GM18907 (cell line): Measurements from ENCODE around the gene CNKSR3.
"Not testable (repeated sequence)": the region's sequence is repeated elsewhere in the genome, so short reads cannot be mapped to it uniquely, and the experiment has no call there.

ENCODE experiments used
- ATAC-seq: cut with Tn5 transposase; IDR thresholded peaks from one replicate; pipeline ENCODE4 v1.9.1; 2021; ENCODE audit warnings: mild to moderate bottlenecking, moderate library complexity; ENCODE audit not compliant: unreplicated experiment

Gene CNKSR3

DNA sequence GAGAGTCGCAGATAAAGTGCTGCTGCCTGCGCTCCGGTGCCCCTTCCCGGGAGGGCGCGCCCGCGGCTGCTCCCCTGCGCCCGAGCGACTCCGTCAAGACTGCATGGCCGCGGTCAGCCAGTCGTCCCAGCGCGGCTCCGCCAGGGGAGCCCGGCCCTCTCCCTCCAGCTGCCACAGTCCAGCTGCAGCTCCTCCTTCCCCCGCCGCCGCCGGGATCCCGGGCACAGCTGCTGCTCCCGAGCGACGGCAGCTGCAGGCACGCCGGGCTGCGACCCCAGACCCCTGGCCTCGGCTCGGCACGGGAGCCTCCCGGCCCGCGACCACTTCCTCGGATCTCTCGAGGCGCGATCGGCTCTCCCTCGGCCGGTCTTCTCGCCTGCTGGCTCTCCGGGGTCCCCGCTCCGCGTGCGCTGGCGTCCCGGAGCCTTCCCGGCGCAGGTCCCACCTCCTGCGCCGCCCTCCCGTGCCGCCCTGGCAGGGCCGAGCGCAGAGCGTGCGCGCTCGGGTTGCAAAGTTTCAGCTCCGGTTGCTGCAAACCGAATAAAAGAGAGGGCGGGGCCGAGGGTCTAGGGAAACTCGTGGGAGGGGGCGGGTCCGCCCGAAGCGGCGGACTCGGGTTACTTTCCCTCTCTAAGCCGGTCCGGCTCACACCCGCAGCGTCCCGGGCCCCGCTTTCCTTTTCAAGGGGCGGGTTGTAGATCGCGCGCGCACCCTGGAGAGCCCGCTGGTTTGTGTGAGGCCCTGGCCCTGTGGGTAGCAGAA, at the start of gene CNKSR3:
TSS of gene CNKSR3 (minus strand) at position 542 of the 762 bp plus-strand sequence. CDS start 571 bp downstream, outside the sequence.
- ATAC-seq, result peak; percentile 83

DNA sequence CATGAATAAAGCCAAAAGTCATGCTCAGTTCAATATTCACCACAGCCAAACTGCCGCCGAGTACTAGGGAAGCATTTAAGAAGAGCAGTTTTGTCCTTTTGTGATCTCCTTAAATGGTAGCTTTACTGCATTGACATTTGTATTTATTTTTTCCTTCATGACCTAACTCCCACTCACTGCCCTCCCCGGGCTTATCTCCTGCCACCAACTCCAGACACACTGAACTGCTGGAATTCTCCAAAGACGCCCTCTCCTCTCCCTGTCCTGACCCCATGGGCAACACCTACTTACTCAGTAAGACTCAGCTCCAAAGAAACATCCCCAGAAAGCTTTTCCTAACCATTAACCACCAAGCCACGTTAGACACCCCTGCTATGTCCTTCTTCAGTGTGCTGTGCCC, 48.5 kb upstream of the CNKSR3 start:
- ATAC-seq, result no peak

DNA sequence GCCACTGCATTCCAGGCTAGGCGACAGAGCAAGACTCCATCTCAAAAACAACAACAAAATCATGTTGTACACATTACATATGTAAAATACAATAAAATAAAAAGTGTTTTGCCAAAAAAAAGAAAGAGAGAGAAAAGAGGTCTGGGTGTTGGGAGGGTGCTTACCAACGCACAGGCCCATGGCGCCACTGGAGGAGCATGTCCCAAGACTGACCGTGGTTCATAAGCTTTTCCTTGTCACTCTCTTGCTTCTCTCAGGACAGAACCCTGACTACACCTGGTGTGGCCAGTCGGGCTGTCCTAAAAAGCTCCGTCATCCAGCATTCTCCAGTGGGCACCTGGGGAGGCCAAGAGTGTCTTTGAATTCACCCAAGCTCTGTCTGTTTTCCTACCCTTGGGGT, 48.0 kb upstream of the CNKSR3 start:
- no peak for ATAC-seq

DNA sequence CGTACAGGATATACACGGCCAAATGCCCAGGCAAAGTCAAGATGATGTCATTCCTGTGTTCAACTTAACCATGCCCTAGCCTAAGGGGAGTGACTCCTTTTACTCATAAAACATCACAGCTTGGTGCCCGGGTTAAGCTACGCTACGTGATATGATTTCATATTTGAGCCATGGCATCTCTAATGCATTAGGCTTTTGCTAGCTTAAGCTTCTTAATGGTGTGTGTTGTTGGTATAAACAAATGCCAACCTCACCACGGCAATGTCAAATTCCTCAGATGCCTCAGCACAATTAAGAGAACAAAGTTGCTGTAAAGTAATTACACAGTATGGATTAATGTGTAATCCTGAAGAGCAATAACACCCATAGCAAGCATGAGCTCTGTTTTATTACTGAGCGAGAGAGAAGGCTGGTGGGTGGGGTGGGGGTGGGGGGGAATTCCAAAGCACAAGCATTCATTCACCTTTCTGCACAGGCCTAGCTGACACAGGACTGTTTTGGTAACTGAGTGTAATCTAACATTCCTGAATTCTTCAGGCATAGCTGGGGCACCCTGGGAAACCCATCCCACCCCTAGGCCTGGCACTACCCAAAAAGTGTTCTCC, 44.7 kb upstream of the CNKSR3 start:
- ATAC-seq, result no peak

DNA sequence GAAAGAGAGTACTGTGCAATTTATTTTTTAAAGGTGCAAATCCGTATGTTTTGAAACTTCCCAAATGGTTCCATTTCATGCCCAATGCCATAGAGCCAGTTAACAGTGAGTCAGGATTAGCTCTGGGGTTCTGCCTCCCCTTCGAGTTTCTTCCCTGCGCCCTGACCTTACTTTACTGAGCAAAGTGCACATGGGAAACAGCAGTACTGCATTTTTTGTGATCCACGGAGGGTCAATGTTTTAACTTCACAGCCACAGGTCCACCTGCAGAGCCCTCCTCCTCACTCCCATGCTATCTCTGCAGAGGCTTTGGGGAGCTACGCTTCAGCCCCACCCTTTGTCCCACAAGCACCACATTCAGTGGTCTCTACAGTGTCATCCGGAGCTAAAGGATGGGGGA, 44.0 kb upstream of the CNKSR3 start:
- ATAC-seq, result no peak

DNA sequence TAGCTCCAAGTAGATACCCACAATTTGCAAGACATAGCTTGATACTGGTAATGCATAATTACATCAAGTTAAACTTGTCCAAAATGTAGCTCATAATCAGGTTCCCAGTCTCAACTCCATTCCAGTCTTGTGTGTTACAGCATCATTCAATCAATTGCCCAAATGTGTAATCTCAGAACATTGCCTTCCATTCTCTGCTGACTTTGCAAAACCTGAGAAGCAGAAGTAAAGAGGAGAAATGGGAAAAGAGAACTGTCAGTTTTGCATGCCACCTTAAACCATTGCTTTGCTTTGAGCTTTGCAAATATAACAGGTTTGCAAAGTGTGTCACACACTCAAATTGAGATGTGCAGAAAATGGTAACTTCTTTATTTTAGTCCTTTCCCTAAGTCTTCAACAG, 40.3 kb upstream of the CNKSR3 start:
- no peak for ATAC-seq

DNA sequence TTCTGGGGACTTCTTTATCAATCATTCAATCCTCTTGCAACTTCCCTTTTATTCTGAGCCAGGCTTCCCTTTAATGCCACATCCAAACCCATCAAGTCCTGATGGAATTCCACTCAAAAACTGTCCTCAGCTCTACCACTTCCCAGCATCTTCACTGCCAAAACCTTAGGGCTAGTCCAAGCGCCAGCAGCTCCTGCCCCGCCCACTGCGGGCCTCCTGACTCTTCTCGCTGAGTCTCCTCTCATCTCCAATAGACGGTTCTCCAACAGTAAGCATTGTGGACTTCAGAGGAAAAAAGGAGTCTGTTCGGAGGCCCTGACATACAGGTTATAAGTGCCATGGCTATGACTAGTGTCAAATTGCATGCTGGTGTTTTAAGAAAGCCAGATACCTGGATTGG, 38.7 kb upstream of the CNKSR3 start:
- ATAC-seq, result no peak

DNA sequence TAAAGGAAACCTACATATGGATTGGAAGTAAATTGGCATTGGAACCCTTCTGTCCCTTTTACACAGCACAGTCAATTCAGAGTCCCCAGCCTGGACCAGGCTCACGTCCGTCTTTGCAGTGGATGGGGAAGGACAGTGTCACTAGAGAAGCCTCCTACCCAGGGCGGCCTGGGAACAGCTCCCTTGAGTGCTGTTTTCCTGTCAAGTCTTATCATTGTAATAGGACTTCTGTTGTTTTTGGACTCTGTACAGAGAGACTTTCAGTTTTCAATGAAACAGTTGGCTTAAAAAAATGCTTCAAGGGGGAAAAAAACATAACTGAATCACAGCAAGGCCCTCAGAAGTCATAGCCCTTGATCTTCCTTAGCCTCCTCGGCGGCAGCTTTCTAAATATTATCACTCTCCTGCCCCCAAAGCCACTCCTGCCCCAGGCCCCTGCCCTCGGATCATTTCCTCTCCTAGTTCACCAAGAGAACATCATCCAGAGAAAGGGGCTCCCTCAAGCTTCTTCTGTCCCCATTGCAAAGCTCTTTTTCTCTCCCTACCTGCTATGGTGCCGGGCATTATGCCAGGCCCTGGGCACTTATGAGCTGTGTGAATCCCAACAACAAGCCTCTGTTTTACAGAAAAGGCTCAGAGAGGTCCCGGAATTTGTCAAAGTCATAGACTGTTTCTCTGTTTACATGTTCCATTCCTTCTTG, 37.8 kb upstream of the CNKSR3 start:
- no peak for ATAC-seq

DNA sequence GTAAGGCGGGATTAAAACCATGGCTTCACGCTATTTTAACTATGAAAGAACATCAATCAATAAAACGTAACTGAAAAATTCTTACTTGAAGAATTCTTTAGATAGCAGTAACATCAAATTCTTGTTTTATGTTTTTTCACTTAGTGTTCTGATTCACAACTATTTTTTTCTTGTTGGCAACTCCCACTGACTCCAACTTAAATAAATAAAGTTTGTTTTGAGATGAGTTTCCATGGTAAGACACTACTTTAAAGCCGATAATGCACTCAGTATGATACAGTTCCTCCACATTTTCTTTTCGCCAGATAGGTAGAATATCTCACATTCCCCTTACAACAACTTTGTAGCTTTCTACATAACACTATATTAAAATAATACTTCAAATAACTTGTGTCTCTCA, 33.1 kb upstream of the CNKSR3 start:
- no peak for ATAC-seq

DNA sequence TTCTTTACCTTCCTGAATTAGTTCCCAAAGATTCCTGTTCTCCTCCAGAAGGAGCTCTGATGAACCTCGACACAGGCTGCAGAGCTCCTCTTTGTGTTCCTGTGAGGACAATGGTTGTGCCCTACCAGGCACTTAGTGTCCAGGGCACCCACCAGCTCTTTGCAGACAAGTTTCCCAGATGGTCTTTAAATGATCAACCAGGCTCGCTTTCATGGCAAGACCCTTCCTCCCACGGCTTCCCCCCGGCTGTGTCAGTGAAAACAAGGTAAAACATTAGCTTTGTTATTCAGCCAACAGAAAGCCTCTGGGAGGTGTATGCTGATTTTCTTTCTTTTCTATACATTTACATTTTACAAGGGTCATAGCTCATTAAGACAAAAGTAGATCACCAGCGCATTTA, 32.3 kb upstream of the CNKSR3 start:
- no peak for ATAC-seq

DNA sequence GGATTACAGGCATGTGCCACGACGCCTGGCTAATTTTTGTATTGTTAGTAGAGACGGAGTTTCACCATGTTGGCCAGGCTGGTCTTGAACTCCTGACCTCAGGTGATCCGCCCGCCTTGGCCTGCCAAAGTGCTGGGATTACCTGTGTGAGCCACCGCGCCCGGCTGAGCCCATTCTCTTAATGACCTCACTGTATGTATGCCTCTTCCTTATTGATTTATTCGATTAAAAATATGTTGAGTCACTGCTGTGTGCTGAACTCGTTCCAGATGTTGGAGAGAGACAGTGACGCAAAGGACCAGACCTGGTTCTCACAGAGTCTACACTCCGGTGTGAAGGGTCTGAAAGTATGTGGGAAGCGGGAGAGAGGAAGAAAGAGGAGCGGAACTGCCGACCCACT, 31.4 kb upstream of the CNKSR3 start:
- not testable (repeated sequence) for ATAC-seq

DNA sequence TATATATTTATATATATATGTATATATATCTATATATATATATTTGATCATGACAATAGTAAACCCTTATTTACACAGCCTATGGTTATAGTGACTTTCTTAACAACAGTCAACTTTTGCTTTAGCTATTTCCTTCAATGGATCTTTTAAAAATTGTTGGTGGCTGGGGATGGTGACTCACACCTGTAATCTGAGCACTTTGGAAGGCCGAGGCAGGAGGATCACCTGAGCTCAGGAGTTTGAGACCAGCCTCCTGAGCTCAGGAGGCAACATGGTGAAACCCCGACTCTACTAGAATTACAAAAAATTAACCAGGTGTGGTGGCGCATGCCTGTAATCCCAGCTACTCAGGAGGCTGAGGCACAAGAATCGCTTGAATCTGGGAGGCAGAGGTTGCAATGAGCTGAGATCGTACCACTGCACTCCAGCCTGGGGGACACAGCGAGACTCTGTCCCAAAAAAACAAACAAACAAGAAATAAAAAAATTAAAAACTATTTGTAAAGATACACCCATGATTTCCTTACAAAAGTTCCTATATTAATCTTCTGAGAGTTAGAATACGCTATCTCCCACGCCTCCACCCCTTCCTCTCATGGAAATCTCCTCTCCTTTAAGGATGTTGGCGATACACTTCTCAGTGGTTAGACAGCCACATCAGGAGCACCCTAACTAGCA, 29.2 kb upstream of the CNKSR3 start:
- ATAC-seq, result no peak

DNA sequence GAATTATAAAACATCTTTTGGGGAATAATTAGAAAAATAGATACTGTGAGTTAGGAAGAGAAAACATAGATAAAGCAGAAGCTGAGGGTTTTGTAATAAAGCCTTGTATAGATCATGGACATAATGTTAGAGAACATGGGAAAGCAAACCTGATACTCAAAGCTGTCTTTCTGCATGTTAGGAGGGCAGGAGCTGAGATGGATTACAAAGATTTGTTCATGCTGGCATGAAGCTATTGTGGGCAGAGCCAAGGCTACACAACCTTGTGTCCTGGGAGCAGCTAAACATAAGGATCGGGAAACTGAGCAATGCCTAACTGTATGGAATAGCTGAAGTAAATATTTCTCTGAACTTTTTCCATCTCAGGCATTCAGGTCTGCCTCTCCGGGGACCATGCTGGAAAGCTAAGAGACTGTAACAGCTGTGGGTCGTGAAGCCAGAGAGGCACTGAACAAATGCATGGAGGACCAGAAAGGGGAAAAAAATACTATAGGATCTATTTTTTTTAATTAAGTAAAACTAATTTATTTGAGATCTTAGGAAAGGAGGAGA, 28.2 kb upstream of the CNKSR3 start:
- no peak for ATAC-seq

DNA sequence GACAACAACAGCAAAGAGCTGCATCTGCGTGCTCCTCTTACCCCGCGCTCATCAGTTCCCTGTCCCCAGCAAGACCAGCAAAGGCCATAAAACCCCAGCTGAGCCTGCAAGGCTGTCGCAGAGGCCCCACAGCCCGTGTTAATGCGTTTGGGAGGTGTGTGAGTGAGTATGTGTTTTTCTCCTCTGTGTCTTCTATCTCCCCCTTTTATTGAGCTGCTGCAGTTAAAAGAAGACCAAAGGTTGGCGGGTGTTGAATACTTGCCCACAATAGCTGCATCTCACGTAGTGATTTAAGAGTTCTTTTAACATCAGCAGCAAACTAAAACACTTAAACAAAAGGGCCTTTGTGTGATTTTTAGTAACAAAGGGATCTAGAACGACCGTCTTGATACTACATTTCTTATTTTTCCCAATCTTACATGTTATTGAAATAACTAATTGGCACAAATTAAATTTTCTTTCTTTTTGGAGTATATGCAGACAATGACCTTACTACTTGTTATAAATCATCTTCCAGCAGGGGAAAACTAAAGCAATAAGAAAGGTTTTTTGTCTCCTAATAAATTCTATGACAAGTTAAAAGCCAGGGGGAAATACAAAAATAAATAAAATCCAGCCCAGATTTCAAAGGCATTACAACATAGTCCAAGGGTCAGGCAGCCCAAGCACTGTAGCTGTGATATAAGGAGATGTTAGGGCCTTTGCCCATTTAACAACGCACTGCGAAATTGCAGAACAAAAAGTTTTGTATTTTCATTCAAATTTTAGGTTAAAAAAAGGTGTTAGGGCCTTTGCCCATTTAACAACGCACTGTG, 27.2 kb upstream of the CNKSR3 start:
- ATAC-seq, result no peak

DNA sequence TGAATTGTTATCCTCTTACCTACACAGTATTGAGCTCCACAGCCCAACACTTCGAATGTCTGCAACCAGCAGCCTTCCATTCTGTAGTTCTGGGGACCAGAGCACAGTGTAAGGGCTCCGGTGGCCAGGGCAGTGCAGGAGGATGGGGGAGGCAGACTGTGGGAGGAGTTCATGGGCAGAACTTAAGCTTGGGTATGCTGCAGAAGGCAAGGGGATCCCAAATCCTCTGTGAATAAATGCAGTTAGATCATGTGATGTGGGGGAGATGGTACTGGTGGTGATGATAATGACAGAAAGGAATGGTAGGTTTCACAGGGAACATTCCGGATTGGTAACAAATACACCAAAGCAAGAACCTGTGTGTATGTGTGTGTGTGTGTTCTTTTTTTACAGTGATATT, 26.5 kb upstream of the CNKSR3 start:
- no peak for ATAC-seq

DNA sequence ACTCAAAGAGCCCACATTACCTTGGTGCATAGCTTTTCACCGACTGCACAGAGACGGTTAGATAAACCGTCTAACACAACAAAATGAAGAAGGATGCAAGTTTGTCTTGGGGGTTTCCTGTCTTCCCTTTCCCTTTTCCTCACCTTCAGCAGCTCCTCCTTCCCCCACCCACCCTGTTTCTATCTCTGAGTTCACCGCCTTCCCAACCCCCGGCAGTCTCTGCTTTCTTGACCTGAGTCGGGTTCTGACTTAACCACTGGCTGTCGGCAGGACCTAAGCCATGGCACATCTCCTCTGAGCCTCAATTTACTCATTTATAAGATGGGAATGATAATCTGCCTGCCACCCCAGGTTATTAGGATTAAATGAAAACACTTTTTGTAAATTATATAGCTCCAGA, 25.8 kb upstream of the CNKSR3 start:
- no peak for ATAC-seq

DNA sequence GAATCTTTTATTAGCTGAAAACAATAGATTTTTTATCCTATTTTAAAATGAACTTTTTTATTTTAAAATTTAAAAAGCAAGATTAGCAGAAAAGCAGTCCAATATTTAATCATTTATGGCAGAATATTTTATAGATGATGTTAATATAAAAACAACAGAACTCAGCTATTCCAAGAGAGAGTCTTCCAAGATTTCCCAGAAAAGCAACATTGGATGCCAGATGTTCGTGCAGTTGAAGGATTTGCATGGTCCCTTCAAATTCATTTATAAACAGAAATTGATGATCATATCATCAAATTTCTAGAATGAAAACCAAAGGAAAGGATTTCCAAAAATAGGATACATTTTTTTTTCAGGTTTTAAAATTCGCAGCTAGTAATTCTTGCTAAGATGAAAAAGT, 25.4 kb upstream of the CNKSR3 start:
- no peak for ATAC-seq

DNA sequence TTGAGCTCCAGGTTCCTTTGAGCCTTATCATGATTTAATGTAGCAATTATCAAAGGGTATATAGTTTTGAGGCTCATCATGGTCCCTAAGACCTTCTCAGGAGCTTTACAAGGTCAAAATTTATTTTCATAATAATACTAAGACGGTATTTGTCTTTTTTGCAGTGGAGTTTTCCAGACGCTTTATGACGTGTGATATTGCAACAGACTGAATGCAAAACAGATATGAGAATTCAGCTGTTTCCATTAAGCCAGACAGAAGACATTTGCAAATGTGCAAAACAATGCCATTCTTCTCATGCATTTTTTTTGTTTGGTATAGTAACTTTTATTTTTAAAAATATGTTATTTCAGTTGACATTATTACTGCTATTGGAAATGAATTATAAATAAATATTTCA, 24.7 kb upstream of the CNKSR3 start:
- no peak for ATAC-seq

DNA sequence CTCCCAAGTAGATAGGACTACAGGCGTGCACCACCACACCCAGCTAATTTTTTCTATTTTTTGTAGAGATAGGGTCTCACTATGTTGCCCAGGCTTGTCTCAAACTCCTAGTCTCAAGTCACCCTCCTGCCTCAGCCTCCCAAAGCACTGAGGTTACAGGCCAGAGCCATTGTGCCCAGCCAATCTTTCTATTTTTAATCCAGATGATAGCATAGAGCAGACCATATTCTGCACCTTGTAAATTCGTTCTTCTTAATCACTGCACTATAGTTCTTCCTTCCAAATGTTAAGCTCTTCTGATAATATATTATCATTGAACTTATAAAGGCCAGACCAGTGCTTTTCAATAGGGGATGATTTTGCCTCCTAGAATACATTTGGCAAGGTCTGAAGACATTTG, 24.0 kb upstream of the CNKSR3 start:
- ATAC-seq, result no peak

DNA sequence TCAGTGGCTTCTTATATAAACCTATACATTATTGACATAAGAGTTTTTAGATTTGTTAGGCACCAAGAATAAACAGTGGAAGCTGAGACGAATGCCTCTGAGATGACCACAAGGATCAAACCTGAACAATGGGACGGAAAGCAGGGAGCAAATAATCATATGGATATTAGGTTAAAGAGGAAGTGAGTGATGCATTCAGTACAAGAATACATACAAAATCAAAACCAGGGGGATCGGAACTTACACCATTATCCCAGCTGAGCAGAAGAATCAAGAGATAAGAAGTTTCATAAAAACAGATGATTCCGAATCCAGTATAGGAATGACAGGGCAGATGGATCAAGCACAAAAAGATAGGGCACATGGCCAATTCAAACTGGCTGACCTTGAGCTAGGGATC, 21.9 kb upstream of the CNKSR3 start:
- no peak for ATAC-seq

DNA sequence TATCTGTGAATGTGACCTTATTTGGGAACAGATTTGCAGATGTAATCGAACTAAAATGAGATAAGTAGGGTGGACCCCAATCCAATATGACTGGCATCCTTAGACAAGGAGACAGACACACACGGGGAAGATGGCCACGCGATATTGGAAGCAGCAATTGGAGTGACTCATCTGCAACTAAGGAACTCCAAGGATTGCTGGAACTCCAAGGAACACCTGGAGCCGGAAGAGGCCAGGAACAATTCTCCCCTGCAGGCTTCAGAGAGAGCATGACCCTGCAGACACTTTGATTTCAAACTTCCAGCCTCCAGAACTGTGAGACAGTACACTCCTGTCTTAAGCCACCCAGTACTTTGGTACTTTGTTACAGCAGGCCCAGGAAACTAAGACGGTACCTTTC, 19.5 kb upstream of the CNKSR3 start:
- no peak for ATAC-seq
